A172 (cell line): ENCODE data around the gene ZNF652. TPM values are rescaled to one million over a fixed set of nuclear protein-coding genes. Genes with fewer than 3 reads are reported as not detected.
A peak's percentile ranks its signal among the peaks of the same experiment; 100 is the strongest.
"Not testable (repeated sequence)": the region's sequence is repeated elsewhere in the genome, so short reads cannot be mapped to it uniquely, and the experiment has no call there.

Experiments
- DNase-seq: peaks from one replicate; pipeline ENCODE4 v3.0.0-alpha.2; 2015; ENCODE audit warnings: low spot score
- total RNA-seq: library from RNA; depleted of rRNA; stranded (reverse); fragments of >200 nt; shearing (Covaris generic); gene quantifications from 2 replicates; pipeline ENCODE4 v1.2.3, GENCODE V29; 2014

ZNF652 gene
- total RNA-seq, 1 experiment from 2014 or later = 21.0 TPM

GRCh38 chr17:49315551-49316257, 46.3 kb downstream of the ZNF652 start:
- DNase-seq = peak; percentile 92

DNA sequence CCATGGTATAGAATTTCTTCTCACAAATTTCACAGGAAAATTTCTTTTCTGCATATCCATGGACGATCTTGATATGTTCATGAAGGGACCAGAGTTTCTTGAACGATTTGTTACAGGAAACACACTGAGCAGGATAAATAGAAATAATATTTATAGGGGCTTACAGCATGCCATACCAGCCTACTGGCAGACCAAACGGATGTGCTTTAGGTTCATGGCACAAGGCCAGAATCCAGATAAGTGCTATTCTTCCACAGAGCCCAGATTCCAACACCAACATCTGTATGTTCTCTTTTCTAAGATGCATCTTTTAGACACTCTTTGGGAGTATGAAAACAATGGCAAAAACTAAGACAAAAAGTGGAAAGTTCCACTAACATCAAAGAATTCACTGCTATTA, 49.3 kb downstream of the ZNF652 start:
- no peak for DNase-seq

DNA sequence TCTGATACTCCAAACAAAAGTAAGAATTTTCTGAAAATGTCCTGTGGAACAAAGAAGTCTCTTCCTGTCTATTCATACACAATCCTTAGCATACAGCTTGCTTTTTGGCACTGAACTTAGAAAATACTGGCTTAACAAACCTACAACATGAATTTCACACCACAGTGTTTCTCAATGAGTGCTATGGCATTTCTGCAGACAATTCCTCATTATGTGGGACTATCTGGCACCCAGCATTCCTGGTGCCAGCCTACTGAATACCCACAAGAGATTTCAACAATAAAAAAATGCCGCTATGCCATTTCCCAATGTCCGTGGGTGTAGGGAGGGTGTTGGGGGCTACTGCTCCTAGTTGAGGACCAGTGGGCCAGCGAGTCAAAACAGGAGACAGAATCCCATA, 62.1 kb downstream of the ZNF652 start:
- no peak for DNase-seq

DNA sequence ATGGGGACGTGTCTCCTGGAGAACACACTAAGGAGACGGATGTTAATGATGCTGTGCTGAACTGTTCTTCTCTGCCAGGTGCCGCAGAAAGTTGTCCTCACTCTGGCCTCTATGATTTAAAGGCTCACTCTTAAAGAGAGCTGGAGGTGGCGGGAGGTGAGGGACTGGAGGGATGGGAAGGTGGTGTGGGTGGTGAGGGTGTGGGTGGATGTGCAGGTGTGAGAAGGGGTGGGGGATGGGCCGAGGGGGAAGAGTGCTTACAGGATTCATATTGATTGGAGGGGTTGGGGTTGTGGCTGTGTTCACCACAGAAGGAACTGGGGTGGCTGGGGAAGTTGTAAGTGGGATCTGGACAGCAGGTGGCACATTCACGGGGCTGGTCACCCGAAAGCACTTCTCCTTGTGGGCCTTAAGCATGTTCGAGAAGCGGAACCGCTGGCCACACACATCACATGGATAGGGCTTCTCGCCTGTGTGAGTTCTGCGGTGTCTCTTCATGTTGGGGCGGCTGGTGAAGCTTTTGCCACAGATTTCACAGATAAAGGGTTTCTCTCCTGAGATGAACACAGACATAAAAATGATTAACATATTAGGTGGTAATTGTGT, 63.6 kb downstream of the ZNF652 start:
- DNase-seq = no peak

DNA sequence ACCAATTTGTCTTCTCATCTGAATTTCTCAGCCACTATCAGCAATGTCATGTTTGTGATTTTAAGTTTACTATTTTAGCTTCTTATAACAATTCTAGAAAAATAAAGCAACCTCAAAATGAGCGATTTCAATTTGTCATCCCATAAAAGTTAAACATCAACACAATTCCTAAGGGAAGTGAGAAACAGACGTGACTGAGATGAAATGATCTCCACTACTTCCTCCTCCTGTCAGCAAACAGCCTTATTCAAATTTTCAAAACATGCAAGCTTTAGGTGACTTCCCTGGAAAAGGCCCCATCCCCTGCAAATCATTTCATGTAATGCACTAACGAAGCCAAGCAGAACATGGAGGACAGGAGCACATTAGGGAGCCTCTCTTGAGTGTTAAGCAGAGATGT, 64.9 kb downstream of the ZNF652 start:
- no peak for DNase-seq

DNA sequence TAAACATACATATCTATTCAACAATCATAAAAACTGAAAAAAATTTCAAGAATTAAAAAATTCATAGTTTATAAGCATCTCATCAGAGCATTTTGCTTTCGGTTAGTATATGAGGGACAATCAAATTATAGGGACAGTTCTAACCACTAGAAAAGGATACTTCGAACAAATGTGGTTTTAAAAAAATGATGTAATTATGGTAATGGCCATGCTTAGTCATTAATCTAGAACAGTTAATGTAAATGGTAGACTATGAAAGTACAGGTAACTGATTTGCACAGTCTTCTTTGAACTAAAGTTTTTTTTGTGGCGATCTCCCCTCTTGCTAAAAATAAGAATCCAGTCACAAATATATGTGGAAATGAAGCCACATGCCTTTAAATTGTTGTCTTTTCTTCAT, 67.9 kb downstream of the ZNF652 start:
- no peak for DNase-seq

GRCh38 chr17:49292901-49293300, 69.1 kb downstream of the ZNF652 start:
- no peak for DNase-seq

GRCh38 chr17:49291929-49292328, 70.1 kb downstream of the ZNF652 start:
- no peak for DNase-seq

GRCh38 chr17:49290690-49291359, 71.2 kb downstream of the ZNF652 start:
- DNase-seq = peak; percentile 25

- no peak for DNase-seq
Measured at GRCh38 chr17:49288388-49288787, 73.7 kb downstream of the ZNF652 start.

- DNase-seq = no peak
Measured at GRCh38 chr17:49287481-49287880, 74.6 kb downstream of the ZNF652 start.

DNA sequence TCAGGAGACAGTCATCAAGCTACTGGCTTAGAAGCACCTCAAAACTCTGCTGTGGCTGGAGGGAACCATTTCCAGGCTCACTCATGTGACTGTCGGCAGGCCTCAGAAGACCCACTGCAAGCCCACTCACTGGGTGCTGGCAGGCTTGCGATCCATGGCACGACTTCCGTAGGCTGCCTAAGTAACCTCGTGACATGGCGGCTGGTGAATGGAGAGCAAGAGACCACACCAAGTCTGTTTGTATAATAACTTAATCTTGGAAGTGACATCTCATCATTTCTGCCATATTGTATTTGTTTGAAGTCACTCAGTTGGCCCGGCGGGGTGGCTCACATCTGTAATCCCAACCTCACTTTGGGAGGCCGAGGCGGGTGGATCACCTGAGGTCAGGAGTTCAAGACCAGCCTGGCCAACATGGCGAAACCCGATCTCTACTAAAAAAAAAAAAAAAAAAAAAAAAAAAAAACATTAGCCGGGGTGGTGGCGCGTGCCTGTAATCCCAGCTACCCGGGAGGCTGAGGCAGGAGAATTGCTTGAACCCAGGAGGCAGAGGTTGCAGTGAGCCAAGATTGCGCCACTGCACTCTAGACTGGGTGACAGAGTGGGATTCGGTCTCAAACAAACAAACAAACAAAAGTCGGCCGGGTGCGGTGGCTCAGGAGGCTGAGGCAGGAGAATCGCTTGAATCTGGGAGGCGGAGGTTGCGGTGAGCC, 75.6 kb downstream of the ZNF652 start:
- DNase-seq = not testable (repeated sequence)

- DNase-seq = no peak
Measured at GRCh38 chr17:49285716-49286115, 76.3 kb downstream of the ZNF652 start.

- DNase-seq = no peak
Measured at GRCh38 chr17:49280918-49281317, 81.1 kb downstream of the ZNF652 start.

- DNase-seq = no peak
Measured at GRCh38 chr17:49280061-49280460, 82.0 kb downstream of the ZNF652 start.

DNA sequence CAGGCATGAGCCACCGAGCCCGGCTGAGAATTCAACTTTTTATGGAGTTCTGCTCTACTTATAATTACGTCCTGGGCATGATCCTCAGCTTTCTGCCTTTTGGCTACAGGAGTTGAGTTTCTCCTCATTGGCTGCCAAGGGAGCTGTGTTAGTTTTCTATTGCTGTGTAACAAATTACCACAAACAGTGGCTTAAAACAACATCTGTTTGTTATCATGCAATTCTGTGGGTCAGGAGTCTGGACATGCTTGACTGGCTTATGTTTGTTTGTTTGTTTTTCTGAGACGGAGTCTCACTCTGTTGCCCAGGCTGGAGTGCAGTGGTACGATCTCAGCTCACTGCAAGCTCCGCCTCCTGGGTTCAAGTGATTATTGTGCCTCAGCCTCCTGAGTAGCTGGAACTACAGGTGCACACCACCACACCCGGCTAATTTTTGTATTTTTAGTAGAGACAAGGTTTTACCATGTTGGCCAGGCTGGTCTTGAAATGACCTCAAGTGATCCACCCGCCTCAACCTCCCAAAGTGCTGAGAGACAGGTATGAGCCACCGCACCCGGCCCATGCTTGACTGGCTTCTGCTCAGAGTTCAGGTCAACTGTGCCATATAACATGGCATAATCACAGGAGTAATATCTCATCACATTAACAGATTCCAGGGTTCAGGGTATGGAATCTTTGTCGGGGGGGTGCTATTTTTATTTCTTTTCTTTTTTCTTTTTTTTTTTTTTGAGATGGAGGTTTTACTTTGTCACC, 82.6 kb downstream of the ZNF652 start:
- DNase-seq = not testable (repeated sequence)

DNA sequence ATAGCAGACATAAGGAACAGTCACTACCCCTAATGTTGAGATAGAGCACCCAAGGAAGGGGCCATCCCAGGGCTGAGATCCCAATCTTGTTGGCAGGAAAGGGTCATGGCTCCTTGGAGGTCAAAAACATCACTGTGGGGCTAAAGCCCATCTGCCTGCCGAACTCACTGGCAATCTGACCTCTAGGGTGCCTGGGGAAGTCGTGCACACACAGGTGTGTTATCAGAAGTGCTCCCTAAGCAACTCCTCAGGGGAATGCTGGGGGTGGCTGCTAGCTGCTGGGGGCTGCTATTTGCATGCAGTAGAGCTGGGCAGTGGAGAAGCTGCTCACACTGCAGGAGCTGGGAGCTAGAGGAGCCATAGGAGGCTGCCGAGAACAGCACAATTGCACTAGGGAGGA, 84.0 kb downstream of the ZNF652 start:
- no peak for DNase-seq

DNA sequence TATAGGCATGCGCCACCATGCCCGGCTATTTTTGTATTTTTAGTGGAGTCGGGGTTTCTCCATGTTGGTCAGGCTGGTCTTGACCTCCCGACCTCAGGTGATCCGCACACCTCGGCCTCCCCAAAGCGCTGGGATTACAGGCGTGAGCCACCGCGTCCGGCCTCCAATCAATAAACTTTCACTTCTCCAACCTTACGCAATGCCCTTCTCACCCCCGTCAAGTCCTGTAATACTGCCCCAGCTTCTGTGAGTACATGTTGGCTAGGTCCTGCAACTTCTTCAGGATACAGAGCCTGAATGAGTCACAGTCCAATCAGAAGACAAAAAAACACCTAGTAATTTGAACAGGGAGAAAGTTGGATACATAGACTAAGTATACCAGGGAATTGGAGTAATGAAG, 84.4 kb downstream of the ZNF652 start:
- no peak for DNase-seq

GRCh38 chr17:49275981-49276380, 86.1 kb downstream of the ZNF652 start:
- not testable (repeated sequence) for DNase-seq

- DNase-seq = no peak
Measured at GRCh38 chr17:49269356-49269755, 92.7 kb downstream of the ZNF652 start.

- no peak for DNase-seq
Measured at GRCh38 chr17:49267912-49268311, 94.1 kb downstream of the ZNF652 start.

GRCh38 chr17:49266233-49266632, 95.8 kb downstream of the ZNF652 start:
- DNase-seq = no peak
